Ovary (tissue), 9 donors: ENCODE measurements around the gene ZSCAN4. TPM values are rescaled to one million over a fixed set of nuclear protein-coding genes. Genes with fewer than 3 reads are reported as not detected.
A peak's percentile ranks its signal among the peaks of the same experiment; 100 is the strongest.

Experiments used
- DNase-seq, 5 donors: peaks; one replicate each; pipeline ENCODE4 v3.0.0-alpha.2; 2019 to 2020
- H3K27ac ChIP-seq, 2 donors: fragments of 200-600 bp; one replicate each; pipeline versions ENCODE4 v1.5.1 to v1.8.0; 2019 to 2022
- H3K27me3 ChIP-seq: fragments of 200-600 bp; one replicate; pipeline ENCODE4 v1.8.0; 2022
- H3K36me3 ChIP-seq: fragments of 200-600 bp; sonication (generic); one replicate; pipeline ENCODE4 v1.5.1; 2019
- H3K4me1 ChIP-seq: one replicate; pipeline ENCODE4 v1.8.1; 2013; ENCODE audit warnings: mild to moderate bottlenecking, moderate library complexity; ENCODE audit not compliant: insufficient read depth
- H3K4me3 ChIP-seq: fragments of 200-600 bp; sonication (generic); one replicate; pipeline ENCODE4 v1.5.1; 2017
- H3K9me3 ChIP-seq, 2 donors: fragments of 200-600 bp in 1 of 2; sonication (generic) in 1 of 2; one replicate each; pipeline versions ENCODE4 v1.5.1 to v1.8.1; 2013 to 2019; ENCODE audit warnings: mild to moderate bottlenecking in 1 of 2, moderate library complexity in 1 of 2
- CTCF ChIP-seq, 3 donors: fragments of 450-650 bp in 2 of 3; fragments of 200-600 bp in 1 of 3; IDR thresholded peaks; one replicate each; pipeline versions ENCODE4 v1.5.1 to v1.8.0; 2016 to 2022; ENCODE audit warnings: antibody characterized with exemption in 3 of 3, mild to moderate bottlenecking in 1 of 3
- EP300 ChIP-seq: sonication (generic); formaldehyde crosslinking; IDR thresholded peaks from one replicate; pipeline ENCODE4 v1.6.1; 2017; ENCODE audit warnings: antibody characterized with exemption
- POLR2A ChIP-seq: fragments of 450-650 bp; IDR thresholded peaks from one replicate; pipeline ENCODE4 v1.6.1; 2017; ENCODE audit warnings: antibody characterized with exemption, mild to moderate bottlenecking, moderate library complexity
- WGBS, 3 donors: extraction: QIAGEN DNeasy Blood & Tissue Kit in 1 of 3; methylation state at CpG; one replicate each; pipeline versions ENCODE4 v1.1.5 to v1.1.7; 2013 to 2017; 5-methylcytosine and 5-hydroxymethylcytosine counted together
- intact Hi-C, 4 donors: fragments of 100-400 bp; cut with DNase I; formaldehyde crosslinking; loops; one replicate each; pipeline versions ENCODE4 v1.11.0 to v1.15.1; 2022 to 2023
- polyA plus RNA-seq, 2 donors: library from polyadenylated mRNA; stranded (reverse); fragments of 200-250 nt in 1 of 2; fragments of 350-450 nt in 1 of 2; fragmentation: Illumina TruSeq in 1 of 2; extraction: RNeasy Lipid Tissue Mini Kit (QIAGEN cat#74804) in 1 of 2; gene quantifications; one replicate each; pipeline ENCODE4 v1.2.3, GENCODE V29; 2013 to 2014
- total RNA-seq, 7 donors: library from RNA; depleted of rRNA in 2 of 7; stranded (reverse); fragments of >200 nt in 2 of 7; fragmentation: NEBNext Ultra II Directional in 3 of 7; extraction: Animal tissue kit (Norgen Biotek cat#: 25700) in 3 of 7; gene quantifications; one replicate each; pipeline versions ENCODE4 v1.1.0 to v1.2.4, GENCODE V29; 2016 to 2023
- donor health status: DM: no; HTN: no; CAD: no; lungs with moderate emphysema.
- donor health status: DM: no; HTN: no; CAD: no.
- donor health status: Bipolar disorder and iron deficiency.
- donor health status: DM: yes; HTN: yes; CAD: no.
- donor health status: DM: no; HTN: no; CAD: no.
- donor health status: DM: yes; HTN: yes; CAD: no.

ZSCAN4 gene
- total and polyA plus RNA-seq, 9 donors = 0.07 to 1.3 (median 0.11) TPM; not detected in 5

GRCh38 chr19:57633832-57634131 is 35.0 kb upstream of the ZSCAN4 start:
- no peak for DNase-seq
- TF ChIP-seq CTCF (IDR thresholded peaks at IDR 0.05) (no peak), EP300 (no peak), POLR2A (no peak)
- Histone ChIP-seq H3K9me3 (peaks cover 10 to 14% of the 10 kb centered on the region in 2 donors), H3K4me1 (no peaks in the 10 kb centered on the region), H3K36me3 (no peaks in the 10 kb centered on the region), H3K27ac (no peak overlapping the region), H3K27me3 (no peaks in the 10 kb centered on the region), H3K4me3 (peak overlapping the region; percentile 60)
- intact Hi-C loops = no loop called here
- 43 to 61% (median 47%) methylated on average over 6 of the region's 6 CpGs for WGBS, 3 donors

- Histone ChIP-seq H3K27me3 (no peaks in the 10 kb centered on the region), H3K9me3 (peaks cover 22 to 45% of the 10 kb centered on the region in 2 donors), H3K36me3 (peaks cover 11% of the 10 kb centered on the region), H3K4me3 (no peak overlapping the region), H3K27ac (no peak overlapping the region), H3K4me1 (no peaks in the 10 kb centered on the region)
- no peak for DNase-seq
- intact Hi-C loops = no loop called here
- 88 to 97% (median 90%) methylated on average over 4 of the region's 4 CpGs for WGBS, 3 donors
- TF ChIP-seq CTCF (IDR thresholded peaks at IDR 0.05) (no peak), EP300 (no peak), POLR2A (no peak)
Measured at GRCh38 chr19:57637379-57637778, 31.4 kb upstream of the ZSCAN4 start.

- H3K36me3 ChIP-seq = peaks cover 11% of the 10 kb centered on the region
- peaks cover 18 to 54% of the 10 kb centered on the region in 2 donors for H3K9me3 ChIP-seq
- H3K27ac ChIP-seq = no peak overlapping the region
- no peaks in the 10 kb centered on the region for H3K27me3 ChIP-seq
- no peak for DNase-seq
- H3K4me1 ChIP-seq = no peaks in the 10 kb centered on the region
- no peak for TF ChIP-seq POLR2A
- TF ChIP-seq CTCF (IDR thresholded peaks at IDR 0.05) = no peak
- TF ChIP-seq EP300 = no peak
- WGBS, 3 donors = 88 to 98% (median 98%) methylated on average over 4 of the region's 4 CpGs
- intact Hi-C loops = no loop called here
- no peak overlapping the region for H3K4me3 ChIP-seq
Measured at GRCh38 chr19:57641715-57642234, 27.0 kb upstream of the ZSCAN4 start.

GRCh38 chr19:57642396-57643046 is 26.2 kb upstream of the ZSCAN4 start:
- intact Hi-C loops = no loop called here
- no peaks in the 10 kb centered on the region for H3K27me3 ChIP-seq
- H3K4me3 ChIP-seq = no peak overlapping the region
- 79 to 95% (median 86%) methylated on average over 4 of the region's 4 CpGs for WGBS, 3 donors
- H3K27ac ChIP-seq = no peak overlapping the region
- TF ChIP-seq EP300 (no peak), CTCF (IDR thresholded peaks at IDR 0.05) (no peak), POLR2A (no peak)
- DNase-seq = no peak
- no peaks in the 10 kb centered on the region for H3K4me1 ChIP-seq
- H3K9me3 ChIP-seq = peaks cover 13 to 50% of the 10 kb centered on the region in 2 donors
- peaks cover 11% of the 10 kb centered on the region for H3K36me3 ChIP-seq
